NOMO-1 (cell line): ENCODE data around the gene ALOX15B.
"Not testable (repeated sequence)": the region's sequence is repeated elsewhere in the genome, so short reads cannot be mapped to it uniquely, and the experiment has no call there.

Source experiments
- DNase-seq, 2 experiments: peaks; one replicate each; lab custom pipeline; 2025; ENCODE audit not compliant: unreplicated experiment in 2 of 2; lab: John Stamatoyannopoulos, UW

Gene ALOX15B

GRCh38 chr17:8061851-8062250 lies 23.0 kb downstream of the ALOX15B start:
- DNase-seq: not testable (repeated sequence)

GRCh38 chr17:8062435-8062806 lies 23.6 kb downstream of the ALOX15B start:
- DNase-seq: no peak

- DNase-seq: peak in 1 of 2 experiments; percentile 7
These were observed 24.1 kb downstream of the ALOX15B start for GRCh38 chr17:8062807-8063483.

- DNase-seq: no peak
These were observed 25.1 kb downstream of the ALOX15B start for GRCh38 chr17:8063761-8064534.

GRCh38 chr17:8064561-8065019 lies 25.7 kb downstream of the ALOX15B start:
- DNase-seq: no peak

- no peak for DNase-seq
These were observed 28.2 kb downstream of the ALOX15B start for GRCh38 chr17:8066841-8067775.

GRCh38 chr17:8067806-8068205 lies 28.9 kb downstream of the ALOX15B start:
- no peak for DNase-seq

- peak; percentile 41 to 72 for DNase-seq
These were observed 30.1 kb downstream of the ALOX15B start for GRCh38 chr17:8068736-8069586.

- no peak for DNase-seq
These were observed 30.7 kb downstream of the ALOX15B start for GRCh38 chr17:8069587-8069860.

- DNase-seq: no peak
These were observed 32.6 kb downstream of the ALOX15B start for GRCh38 chr17:8071496-8071895.

GRCh38 chr17:8072341-8072728 lies 33.5 kb downstream of the ALOX15B start:
- no peak for DNase-seq

- DNase-seq: no peak
These were observed 34.0 kb downstream of the ALOX15B start for GRCh38 chr17:8072729-8073461.

- peak; percentile 57 to 76 for DNase-seq
These were observed 35.0 kb downstream of the ALOX15B start for GRCh38 chr17:8073627-8074484.

- no peak for DNase-seq
These were observed 35.7 kb downstream of the ALOX15B start for GRCh38 chr17:8074554-8074953.

- DNase-seq: no peak
These were observed 36.2 kb downstream of the ALOX15B start for GRCh38 chr17:8075081-8075480.

GRCh38 chr17:8075574-8076342 lies 36.9 kb downstream of the ALOX15B start:
- no peak for DNase-seq

- DNase-seq: no peak
These were observed 37.8 kb downstream of the ALOX15B start for GRCh38 chr17:8076502-8077266.
